Activated B cell treated with CpG ODN at 0.5 μM for 24 hours (primary cell): ENCODE results near the gene FYN. TPM values are rescaled to one million over a fixed set of nuclear protein-coding genes. Genes with fewer than 3 reads are reported as not detected.
"Not testable (repeated sequence)": the region's sequence is repeated elsewhere in the genome, so short reads cannot be mapped to it uniquely, and the experiment has no call there.

Source experiments
- ATAC-seq: fragments of 200-7000 bp; cut with Tn5 transposase; one replicate; pipeline ENCODE4 v1.10.0; 2021; ENCODE audit warnings: low read depth, mild to moderate bottlenecking, moderate library complexity
- CTCF ChIA-PET: fragments of 350-600 bp; sonication (Branson Sonifier 250); formaldehyde crosslinking; loops from one replicate; lab custom pipeline; 2021; ENCODE audit warnings: antibody characterized with exemption; lab: Charles Lee
- POLR2A ChIA-PET: fragments of 350-600 bp; sonication (Branson Sonifier 250); formaldehyde crosslinking; loops from one replicate; lab custom pipeline; 2021; ENCODE audit warnings: antibody characterized with exemption; lab: Charles Lee
- DNase-seq: peaks from one replicate; pipeline ENCODE4 v3.0.0; 2022
- H3K27ac Mint-ChIP-seq: one replicate; pipeline ENCODE4 v1.8.0; 2020; ENCODE audit warnings: mixed read lengths
- H3K27me3 Mint-ChIP-seq: one replicate; pipeline ENCODE4 v1.8.0; 2021; ENCODE audit warnings: mixed read lengths
- H3K36me3 Mint-ChIP-seq: one replicate; pipeline ENCODE4 v1.8.0; 2021; ENCODE audit warnings: low read depth, mixed read lengths
- H3K4me1 Mint-ChIP-seq: one replicate; pipeline ENCODE4 v1.8.0; 2021; ENCODE audit warnings: mixed read lengths
- H3K4me3 Mint-ChIP-seq: one replicate; pipeline ENCODE4 v1.8.0; 2020; ENCODE audit warnings: mild to moderate bottlenecking, mixed read lengths
- H3K9me3 Mint-ChIP-seq: one replicate; pipeline ENCODE4 v1.8.0; 2020; ENCODE audit warnings: mixed read lengths
- CTCF ChIP-seq: fragments of 200-600 bp; IDR thresholded peaks from one replicate; pipeline ENCODE4 v1.8.0; 2022; ENCODE audit warnings: antibody characterized with exemption, mild to moderate bottlenecking
- intact Hi-C: fragments of 100-400 bp; cut with micrococcal nuclease; formaldehyde crosslinking; loops from one replicate; pipeline ENCODE4 v1.15.1; 2024
- total RNA-seq: library from RNA; stranded (reverse); gene quantifications from 2 replicates; pipeline ENCODE4 v1.2.3, GENCODE V29; 2022

The FYN gene
- total RNA-seq, 1 donor from 2014 or later: 64.7 TPM

DNA sequence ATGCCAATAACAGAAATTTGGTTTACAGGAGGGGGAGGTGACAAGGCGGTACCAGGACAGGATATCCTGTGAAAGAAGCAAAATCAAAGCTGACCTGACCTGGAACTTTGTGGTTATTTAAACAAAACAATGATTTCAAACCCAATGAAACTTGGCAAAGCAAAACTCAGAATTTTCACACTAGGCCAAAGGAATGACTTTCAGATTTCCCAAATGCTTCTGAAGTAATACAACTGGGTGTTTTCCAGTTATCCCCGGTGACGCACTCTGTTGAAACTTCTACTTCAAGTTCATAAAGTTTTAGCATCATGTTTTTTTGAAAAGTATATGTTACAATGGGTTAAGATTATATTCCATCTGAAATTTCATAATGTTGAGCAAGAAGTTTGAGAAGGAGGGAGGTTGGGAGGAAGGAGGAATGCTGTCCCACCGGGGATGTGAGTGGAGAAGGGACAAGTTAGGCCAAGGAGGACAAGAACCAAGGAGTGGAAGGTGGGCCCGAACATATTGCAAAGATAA lies 189.4 kb downstream of the FYN start:
- H3K36me3 Mint-ChIP-seq: peaks cover 74% of the 10 kb centered on the region
- ATAC-seq (no peak), DNase-seq (no peak)
- H3K4me3 Mint-ChIP-seq: no peak overlapping the region
- POLR2A ChIA-PET: no interaction called here
- H3K9me3 Mint-ChIP-seq: no peaks in the 10 kb centered on the region
- H3K27ac Mint-ChIP-seq: no peak overlapping the region
- CTCF ChIA-PET: no interaction called here
- intact Hi-C loops: no loop called here
- no peak for TF ChIP-seq CTCF
- H3K27me3 Mint-ChIP-seq: no peaks in the 10 kb centered on the region
- peaks cover 2% of the 10 kb centered on the region for H3K4me1 Mint-ChIP-seq

DNA sequence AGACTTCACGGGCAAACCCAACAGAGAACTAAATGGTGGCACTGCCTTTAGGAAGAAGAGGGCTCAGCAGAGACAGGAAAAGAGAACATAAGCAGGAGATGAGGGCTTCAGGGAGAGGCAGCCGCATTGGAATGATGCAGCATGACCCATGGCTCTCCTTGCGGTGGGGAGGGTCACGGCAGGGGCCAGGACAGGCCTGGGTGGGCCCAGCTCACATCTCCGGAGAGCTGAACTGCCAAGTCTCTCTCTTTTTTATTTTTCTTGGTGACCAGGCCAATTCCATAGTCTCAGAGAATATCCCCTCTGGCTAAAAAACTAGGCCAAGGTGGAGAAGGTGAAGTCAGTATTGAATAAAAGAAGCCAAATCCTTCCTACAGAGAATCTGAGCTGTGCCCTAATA lies 190.1 kb downstream of the FYN start:
- Mint-ChIP-seq H3K27ac (no peak overlapping the region), H3K9me3 (no peaks in the 10 kb centered on the region), H3K36me3 (peaks cover 75% of the 10 kb centered on the region), H3K27me3 (no peaks in the 10 kb centered on the region), H3K4me1 (peaks cover 2% of the 10 kb centered on the region), H3K4me3 (no peak overlapping the region)
- ChIA-PET CTCF (no interaction called here), POLR2A (no interaction called here)
- TF ChIP-seq CTCF: no peak
- no peak for DNase-seq
- intact Hi-C loops: no loop called here
- ATAC-seq: no peak

DNA sequence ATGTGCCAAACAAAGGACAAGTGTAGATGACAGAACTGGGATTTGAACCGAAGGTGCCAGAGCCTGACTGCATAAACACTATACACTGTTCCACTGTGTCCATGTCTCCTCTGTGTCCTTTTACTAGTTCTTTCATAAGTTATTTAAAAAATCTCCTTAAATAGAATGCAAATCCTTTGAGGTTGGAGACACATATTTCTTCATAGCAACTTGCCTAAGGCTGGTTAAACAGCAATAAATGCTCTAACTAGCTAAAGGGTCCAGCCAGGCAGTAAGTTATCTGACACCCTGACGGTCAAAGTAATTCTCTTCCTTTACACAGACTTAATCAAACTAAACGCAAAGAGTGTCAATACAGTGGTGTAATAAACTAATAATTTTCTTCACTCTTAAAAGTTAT lies 191.4 kb downstream of the FYN start:
- H3K27me3 Mint-ChIP-seq: no peaks in the 10 kb centered on the region
- TF ChIP-seq CTCF: no peak
- H3K4me3 Mint-ChIP-seq: no peak overlapping the region
- H3K4me1 Mint-ChIP-seq: peaks cover 2% of the 10 kb centered on the region
- intact Hi-C loops: no loop called here
- ATAC-seq: no peak
- H3K36me3 Mint-ChIP-seq: peaks cover 70% of the 10 kb centered on the region
- no peak for DNase-seq
- POLR2A ChIA-PET: no interaction called here
- CTCF ChIA-PET: no interaction called here
- no peak overlapping the region for H3K27ac Mint-ChIP-seq
- no peaks in the 10 kb centered on the region for H3K9me3 Mint-ChIP-seq

DNA sequence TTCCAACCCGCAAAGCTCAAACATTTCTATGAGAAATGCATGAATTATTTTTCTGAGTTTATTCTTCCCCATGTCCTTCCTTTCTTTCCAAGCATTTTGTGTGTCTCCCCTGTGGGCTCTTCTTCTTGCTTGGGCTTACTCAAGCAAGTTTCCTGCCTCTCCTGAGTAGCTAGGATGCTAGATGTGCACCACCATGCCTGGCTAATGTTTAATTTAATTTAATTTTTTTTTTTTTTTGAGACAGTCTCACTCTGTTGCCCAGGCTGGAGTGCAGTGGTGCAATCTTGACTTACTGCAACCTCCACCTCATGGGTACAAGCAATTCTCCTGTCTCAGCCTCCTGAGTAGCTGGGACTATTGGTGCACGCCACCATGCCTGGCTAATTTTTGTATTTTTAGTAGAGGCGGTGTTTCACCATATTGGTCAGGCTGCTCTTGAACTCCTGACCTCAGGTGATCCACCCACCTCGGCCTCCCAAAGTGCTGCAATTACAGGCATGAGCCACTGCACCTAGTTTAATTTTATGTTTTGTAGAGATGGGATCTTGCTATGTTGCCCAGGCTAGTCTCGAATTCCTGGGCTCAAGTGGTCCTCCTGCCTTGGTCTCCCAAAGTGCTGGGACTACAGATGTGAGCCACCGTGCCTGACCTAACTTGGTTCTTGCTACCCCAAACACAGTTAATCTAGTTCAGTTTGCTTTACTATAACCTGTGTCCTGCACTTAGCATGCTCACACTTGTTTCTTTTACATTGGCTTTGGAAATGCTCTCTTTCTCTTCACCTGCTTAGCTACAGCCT lies 192.2 kb downstream of the FYN start:
- H3K9me3 Mint-ChIP-seq, DNase-seq, ATAC-seq, H3K27me3 Mint-ChIP-seq, H3K4me3 Mint-ChIP-seq, H3K27ac Mint-ChIP-seq, H3K4me1 Mint-ChIP-seq, CTCF ChIA-PET, POLR2A ChIA-PET, intact Hi-C loops: not testable (repeated sequence)
- H3K36me3 Mint-ChIP-seq: peaks cover 74% of the 10 kb centered on the region

GRCh38 chr6:111680015-111680712 lies 193.1 kb downstream of the FYN start:
- H3K27ac Mint-ChIP-seq: no peak overlapping the region
- no peaks in the 10 kb centered on the region for H3K9me3 Mint-ChIP-seq
- ChIA-PET CTCF (no interaction called here), POLR2A (no interaction called here)
- H3K36me3 Mint-ChIP-seq: peaks cover 70% of the 10 kb centered on the region
- intact Hi-C loops: no loop called here
- H3K4me3 Mint-ChIP-seq: no peak overlapping the region
- no peak for DNase-seq
- no peak for ATAC-seq
- no peak for TF ChIP-seq CTCF
- no peaks in the 10 kb centered on the region for H3K27me3 Mint-ChIP-seq
- H3K4me1 Mint-ChIP-seq: peaks cover 2% of the 10 kb centered on the region
